ENCODE results near the gene PTGDR.

Gene PTGDR, protein sequence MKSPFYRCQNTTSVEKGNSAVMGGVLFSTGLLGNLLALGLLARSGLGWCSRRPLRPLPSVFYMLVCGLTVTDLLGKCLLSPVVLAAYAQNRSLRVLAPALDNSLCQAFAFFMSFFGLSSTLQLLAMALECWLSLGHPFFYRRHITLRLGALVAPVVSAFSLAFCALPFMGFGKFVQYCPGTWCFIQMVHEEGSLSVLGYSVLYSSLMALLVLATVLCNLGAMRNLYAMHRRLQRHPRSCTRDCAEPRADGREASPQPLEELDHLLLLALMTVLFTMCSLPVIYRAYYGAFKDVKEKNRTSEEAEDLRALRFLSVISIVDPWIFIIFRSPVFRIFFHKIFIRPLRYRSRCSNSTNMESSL

DNA sequence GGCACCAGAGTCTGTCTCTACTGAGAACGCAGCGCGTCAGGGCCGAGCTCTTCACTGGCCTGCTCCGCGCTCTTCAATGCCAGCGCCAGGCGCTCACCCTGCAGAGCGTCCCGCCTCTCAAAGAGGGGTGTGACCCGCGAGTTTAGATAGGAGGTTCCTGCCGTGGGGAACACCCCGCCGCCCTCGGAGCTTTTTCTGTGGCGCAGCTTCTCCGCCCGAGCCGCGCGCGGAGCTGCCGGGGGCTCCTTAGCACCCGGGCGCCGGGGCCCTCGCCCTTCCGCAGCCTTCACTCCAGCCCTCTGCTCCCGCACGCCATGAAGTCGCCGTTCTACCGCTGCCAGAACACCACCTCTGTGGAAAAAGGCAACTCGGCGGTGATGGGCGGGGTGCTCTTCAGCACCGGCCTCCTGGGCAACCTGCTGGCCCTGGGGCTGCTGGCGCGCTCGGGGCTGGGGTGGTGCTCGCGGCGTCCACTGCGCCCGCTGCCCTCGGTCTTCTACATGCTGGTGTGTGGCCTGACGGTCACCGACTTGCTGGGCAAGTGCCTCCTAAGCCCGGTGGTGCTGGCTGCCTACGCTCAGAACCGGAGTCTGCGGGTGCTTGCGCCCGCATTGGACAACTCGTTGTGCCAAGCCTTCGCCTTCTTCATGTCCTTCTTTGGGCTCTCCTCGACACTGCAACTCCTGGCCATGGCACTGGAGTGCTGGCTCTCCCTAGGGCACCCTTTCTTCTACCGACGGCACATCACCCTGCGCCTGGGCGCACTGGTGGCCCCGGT, at the start of gene PTGDR:
PTGDR (plus strand) TSS at position 198 of the 778 bp plus-strand sequence; CDS start at position 315, 117 bp downstream.
- TF ChIP-seq CTCF (IDR thresholded peaks at IDR 0.05; ENCODE audit: low read depth, low read length), result no peak
- peak; percentile 16 to 52 for DNase-seq (ENCODE audit: low read depth in 2 of 2)
- H3K4me3 ChIP-seq (replicated peaks in 1 of 2; ENCODE audit: low read depth in 2 of 2, low read length in 2 of 2), result peak within 1 kb of the TSS; percentile 13 to 54

- TF ChIP-seq CTCF (IDR thresholded peaks at IDR 0.05; ENCODE audit: low read depth, low read length), result no peak
- H3K4me3 ChIP-seq (replicated peaks in 1 of 2; ENCODE audit: low read depth in 2 of 2, low read length in 2 of 2), result no peak overlapping the region
- DNase-seq (ENCODE audit: low read depth in 2 of 2), result peak in 1 of 2 donors; percentile 12
These were observed 47.9 kb upstream of the PTGDR start for GRCh38 chr14:52219488-52220084.

DNA sequence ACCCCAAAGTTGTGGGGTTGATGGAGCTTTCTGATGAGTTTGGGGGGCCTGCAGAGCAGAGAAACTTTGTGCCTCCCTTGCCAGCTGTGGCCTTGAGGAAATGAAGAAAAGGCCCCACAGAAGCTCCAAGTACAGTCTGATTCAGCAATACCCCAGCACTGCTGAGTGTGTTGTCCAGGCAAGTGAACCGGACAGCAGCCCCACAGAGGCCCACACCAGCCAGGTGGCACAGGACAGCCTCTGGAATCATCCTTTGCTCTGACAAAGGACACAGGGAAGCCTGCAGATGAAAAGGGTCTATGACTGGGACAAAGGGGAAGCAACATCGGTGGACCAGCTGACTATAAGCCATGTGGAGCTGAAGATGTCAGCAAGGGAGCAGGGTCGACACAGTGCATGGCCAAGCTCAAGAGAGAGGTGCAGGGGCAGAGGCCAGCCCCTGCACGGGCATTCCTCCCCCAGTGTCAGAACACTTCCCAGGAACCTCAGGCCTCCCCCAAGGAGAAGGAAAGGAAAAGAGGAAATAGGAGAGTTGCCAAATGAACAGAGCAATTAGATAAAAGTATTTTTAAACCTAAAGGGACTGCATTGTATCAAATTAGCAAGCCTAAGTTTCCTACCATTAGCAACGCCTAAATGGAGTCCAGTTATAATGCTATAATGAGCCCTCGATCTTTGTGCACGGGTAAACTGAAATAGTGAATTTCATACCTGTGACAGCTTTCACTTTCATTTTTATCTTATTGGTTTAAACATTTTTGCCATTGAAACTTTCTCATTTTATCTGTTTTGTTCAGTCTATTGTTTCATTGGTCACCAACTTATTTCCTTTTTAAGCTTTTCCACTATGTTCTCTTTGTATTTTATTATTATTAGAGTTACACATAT, 46.3 kb upstream of the PTGDR start:
- no peak for TF ChIP-seq CTCF (IDR thresholded peaks at IDR 0.05; ENCODE audit: low read depth, low read length)
- H3K4me3 ChIP-seq (replicated peaks in 1 of 2; ENCODE audit: low read depth in 2 of 2, low read length in 2 of 2), result peak overlapping the region in 1 of 2 donors; percentile 16
- DNase-seq (ENCODE audit: low read depth in 2 of 2), result peak in 1 of 2 donors; percentile 17

- no peak for TF ChIP-seq CTCF (IDR thresholded peaks at IDR 0.05; ENCODE audit: low read depth, low read length)
- no peak overlapping the region for H3K4me3 ChIP-seq (replicated peaks in 1 of 2; ENCODE audit: low read depth in 2 of 2, low read length in 2 of 2)
- no peak for DNase-seq (ENCODE audit: low read depth in 2 of 2)
These were observed 44.6 kb upstream of the PTGDR start for GRCh38 chr14:52222901-52223300.

DNA sequence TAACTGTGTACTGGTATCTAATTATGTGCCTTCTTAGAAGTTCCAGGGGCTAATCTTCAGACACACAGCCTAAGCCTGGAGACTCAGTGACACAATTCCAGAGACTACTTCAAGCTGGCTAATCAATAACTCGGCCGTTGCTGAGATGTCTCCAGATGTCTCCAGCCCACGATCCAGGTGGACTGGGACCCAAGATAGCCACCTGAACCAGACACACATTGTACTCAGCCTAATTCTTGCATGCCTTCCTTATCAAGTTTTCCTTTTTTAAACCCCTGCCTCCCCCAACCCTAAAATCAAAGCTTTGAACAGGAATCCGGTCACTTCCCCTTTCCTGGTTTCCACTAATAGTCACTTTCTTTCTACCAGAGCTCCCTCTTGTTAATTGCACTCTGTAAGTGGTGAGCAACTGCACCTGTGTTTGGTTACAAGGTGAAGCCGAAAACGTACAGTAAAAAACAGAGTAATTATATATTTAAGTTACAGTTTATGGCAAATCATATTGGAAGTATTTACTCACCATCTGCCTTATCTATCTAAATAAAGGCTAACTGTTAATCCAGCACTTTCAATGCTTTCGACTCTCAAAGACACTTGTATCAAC, 39.8 kb upstream of the PTGDR start:
- TF ChIP-seq CTCF (IDR thresholded peaks at IDR 0.05; ENCODE audit: low read depth, low read length), result no peak
- no peak overlapping the region for H3K4me3 ChIP-seq (replicated peaks in 1 of 2; ENCODE audit: low read depth in 2 of 2, low read length in 2 of 2)

DNA sequence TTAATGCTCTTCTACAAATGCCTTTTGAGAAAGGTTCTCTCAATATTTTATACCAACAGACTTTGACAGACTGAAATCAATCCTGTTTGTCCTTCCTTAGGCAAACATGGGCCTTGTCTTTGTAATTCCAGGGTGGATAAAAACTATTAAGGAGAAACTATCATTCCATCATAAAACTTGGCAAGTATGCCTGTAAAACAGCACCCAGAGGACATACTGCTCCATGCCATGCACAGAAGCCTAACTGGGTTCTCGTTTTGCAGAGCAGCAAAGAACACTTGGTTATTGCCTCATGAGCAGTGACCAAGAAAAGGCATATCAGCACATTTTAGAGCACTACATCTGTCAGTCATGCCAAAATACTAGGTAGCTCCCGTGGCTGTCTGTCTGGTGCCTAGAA, 33.8 kb upstream of the PTGDR start:
- TF ChIP-seq CTCF (IDR thresholded peaks at IDR 0.05; ENCODE audit: low read depth, low read length), result no peak
- no peak for DNase-seq (ENCODE audit: low read depth in 2 of 2)
- no peak overlapping the region for H3K4me3 ChIP-seq (replicated peaks in 1 of 2; ENCODE audit: low read depth in 2 of 2, low read length in 2 of 2)

More for the DNA sequence above, 39.8 kb upstream of the PTGDR start:
- no peak for DNase-seq (ENCODE audit: low read depth in 2 of 2)

Data from cardiac fibroblast (primary cell).